ENCODE data around the gene MGAT4C.

MGAT4C gene

DNA sequence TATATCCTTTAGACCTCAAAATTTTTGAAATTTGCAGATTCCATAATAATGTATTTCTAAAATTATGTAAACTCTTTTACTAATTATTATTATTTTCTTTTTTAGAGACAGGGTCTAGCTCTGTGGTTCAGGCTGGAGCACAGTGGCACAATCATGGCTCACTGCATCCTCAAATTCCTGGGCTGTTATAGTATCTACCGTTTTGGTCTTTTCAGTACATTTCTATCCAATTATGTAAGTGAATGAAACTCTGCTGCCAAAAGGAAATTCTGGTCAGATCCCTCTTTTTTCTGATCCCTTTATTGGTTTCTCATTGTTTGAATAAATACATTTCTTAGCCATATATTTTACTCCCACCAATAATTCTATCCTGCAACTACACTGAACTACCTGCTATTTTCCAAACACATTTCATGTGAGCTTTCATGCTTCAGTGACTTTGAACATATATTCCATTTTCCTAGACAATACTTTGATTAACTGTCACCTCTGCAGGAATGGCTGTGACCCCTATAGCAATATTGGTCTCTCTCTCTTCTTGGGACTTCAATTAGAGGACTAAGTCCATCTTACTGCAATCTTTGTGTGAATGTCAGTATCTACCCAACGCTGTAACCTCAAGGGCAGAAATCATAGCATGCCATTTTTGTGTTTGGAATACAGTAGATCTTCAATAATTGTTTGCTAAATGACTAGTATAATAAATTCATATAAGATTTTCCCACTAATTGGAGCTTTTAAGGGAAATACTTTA, 198.9 kb downstream of the MGAT4C start:
- TF ChIP-seq, protein P1, sequence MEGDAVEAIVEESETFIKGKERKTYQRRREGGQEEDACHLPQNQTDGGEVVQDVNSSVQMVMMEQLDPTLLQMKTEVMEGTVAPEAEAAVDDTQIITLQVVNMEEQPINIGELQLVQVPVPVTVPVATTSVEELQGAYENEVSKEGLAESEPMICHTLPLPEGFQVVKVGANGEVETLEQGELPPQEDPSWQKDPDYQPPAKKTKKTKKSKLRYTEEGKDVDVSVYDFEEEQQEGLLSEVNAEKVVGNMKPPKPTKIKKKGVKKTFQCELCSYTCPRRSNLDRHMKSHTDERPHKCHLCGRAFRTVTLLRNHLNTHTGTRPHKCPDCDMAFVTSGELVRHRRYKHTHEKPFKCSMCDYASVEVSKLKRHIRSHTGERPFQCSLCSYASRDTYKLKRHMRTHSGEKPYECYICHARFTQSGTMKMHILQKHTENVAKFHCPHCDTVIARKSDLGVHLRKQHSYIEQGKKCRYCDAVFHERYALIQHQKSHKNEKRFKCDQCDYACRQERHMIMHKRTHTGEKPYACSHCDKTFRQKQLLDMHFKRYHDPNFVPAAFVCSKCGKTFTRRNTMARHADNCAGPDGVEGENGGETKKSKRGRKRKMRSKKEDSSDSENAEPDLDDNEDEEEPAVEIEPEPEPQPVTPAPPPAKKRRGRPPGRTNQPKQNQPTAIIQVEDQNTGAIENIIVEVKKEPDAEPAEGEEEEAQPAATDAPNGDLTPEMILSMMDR (IDR thresholded peaks at IDR 0.05; ENCODE audit: borderline replicate concordance, insufficient read depth, low read depth, low read length) = no peak
- H3K4me3 ChIP-seq (ENCODE audit: low read depth, low read length) = no peak overlapping the region

DNA sequence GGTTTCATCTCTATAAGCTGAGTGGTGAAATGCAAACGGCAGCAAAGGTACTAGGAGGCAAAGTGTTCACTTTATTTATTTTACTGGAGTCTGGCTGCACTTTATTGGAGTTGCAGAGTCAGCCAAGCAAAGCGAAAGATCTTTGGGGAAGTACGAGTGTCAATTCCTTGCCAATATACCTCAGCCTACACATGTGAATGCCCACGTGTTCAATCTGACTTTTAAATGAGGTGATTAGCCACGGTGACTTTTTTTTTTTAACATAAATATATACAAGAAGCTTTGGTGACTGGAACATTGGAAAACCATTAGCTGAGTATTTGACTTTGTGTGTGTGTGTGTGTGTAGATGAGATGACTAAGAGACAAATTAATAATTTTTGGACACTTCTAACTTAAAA, 203.3 kb downstream of the MGAT4C start:
- no peak overlapping the region for H3K4me3 ChIP-seq (ENCODE audit: low read depth, low read length)

DNA sequence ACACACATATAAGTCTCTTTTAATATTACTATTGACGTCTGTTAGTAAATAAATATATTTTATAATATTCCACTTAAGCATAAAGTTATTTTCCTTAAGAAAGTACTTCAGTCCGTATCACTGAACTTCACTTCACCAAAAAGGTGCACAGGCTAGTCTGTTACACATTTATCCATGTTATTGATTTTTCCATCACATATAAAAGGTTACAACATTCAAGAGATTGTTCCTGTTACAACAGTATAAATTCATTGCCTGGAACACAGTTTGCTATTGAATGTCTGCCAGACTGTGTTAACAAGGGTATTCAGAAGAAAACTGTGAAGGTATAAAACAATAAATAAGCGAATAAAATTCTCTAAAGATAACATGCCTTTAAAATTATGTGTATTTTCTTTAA, 206.2 kb downstream of the MGAT4C start:
- no peak overlapping the region for H3K4me3 ChIP-seq (ENCODE audit: low read depth, low read length)
- TF ChIP-seq, protein P1 (IDR thresholded peaks at IDR 0.05; ENCODE audit: borderline replicate concordance, insufficient read depth, low read depth, low read length) = no peak

More for the DNA sequence above, 203.3 kb downstream of the MGAT4C start:
- TF ChIP-seq, protein P1 (IDR thresholded peaks at IDR 0.05; ENCODE audit: borderline replicate concordance, insufficient read depth, low read depth, low read length) = no peak

DNA sequence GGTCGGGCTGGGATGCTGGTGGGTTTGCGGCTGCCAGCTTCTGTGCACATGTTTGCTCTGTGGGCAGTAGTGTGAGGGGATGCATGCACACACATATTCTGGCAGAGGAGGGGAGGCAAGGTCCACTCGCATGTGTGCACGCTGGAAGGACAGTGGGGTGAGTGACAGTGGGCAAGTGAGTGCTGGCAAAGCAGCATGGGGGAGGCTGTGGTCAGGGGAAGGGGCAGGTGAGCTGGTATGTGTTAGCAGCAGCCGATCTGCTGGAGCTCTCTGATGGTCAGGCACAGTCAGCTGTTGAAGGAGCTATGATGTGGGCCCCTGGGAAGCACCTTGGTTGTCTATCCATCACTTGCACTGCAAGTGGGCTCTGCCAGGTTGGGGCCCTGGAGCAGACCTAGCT, 211.8 kb downstream of the MGAT4C start:
- TF ChIP-seq, protein P1 (IDR thresholded peaks at IDR 0.05; ENCODE audit: borderline replicate concordance, insufficient read depth, low read depth, low read length) = no peak
- no peak overlapping the region for H3K4me3 ChIP-seq (ENCODE audit: low read depth, low read length)

DNA sequence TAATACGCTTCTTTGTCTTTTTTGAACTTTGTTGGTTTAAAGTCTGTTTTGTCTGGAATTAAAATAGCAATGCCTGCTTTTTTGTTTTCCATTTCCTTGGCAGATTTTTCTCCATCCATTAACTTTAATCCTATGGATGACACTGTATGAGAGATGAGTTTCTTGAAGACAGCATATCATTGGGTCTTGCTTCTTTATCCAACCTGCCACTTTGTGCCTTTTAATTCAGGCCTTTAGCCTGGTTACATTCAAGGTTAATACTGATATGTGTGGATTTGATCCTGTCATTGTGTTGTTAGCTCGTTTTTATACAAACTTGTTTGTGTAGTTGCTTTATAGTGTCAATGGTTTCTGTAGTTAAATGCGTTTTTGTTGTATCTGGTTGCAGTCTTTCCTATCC, 214.1 kb downstream of the MGAT4C start:
- H3K4me3 ChIP-seq (ENCODE audit: low read depth, low read length) = no peak overlapping the region
- TF ChIP-seq, protein P1 (IDR thresholded peaks at IDR 0.05; ENCODE audit: borderline replicate concordance, insufficient read depth, low read depth, low read length) = no peak

DNA sequence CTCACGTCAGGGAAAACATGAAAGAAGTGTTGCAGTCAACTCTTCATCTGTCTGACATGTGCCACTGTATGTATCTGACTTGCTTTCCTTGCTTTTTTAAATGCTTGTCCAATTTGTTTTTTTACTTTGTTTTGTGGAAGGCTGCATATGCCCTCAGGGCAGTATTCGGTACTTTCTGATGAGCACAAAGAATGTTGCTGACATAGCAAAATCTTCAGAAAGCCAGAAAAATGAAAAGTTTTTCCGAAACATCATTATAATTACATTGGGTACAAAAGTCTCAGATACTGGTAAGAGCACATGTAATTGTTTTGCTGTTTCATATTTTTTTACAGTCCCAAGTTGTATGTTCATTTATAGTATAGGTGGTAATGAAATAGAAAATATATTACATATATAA, 237.8 kb downstream of the MGAT4C start:
- TF ChIP-seq, protein P1 (IDR thresholded peaks at IDR 0.05; ENCODE audit: borderline replicate concordance, insufficient read depth, low read depth, low read length) = no peak
- no peak overlapping the region for H3K4me3 ChIP-seq (ENCODE audit: low read depth, low read length)

DNA sequence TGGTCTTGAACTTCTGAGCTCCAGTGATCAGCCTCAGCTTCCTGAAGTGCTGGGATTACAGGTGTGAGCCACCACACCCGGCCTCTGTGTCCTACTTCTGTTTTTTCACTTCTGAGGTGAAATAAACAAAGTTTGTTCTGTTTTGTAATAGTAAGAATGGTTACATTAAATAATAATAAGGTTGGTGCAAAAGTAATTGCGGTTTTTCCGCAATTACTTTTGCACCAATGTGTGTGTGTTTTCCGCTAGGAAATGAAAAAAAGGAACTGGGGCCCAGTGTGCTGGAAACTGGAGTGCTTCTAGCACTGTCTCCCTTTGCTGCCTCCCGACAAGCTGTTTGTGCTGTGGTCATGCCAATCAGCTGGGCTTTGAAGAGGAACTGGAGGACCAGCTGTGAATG, 241.2 kb downstream of the MGAT4C start:
- TF ChIP-seq, protein P1 (IDR thresholded peaks at IDR 0.05; ENCODE audit: borderline replicate concordance, insufficient read depth, low read depth, low read length) = no peak
- no peak overlapping the region for H3K4me3 ChIP-seq (ENCODE audit: low read depth, low read length)
